22Rv1 (cell line): ENCODE results near the gene AGL.

Experiments used
- H3K27ac ChIP-seq: fragments of 450-650 bp; 2 replicates; pipeline ENCODE4 v1.5.1; 2017
- ZFX ChIP-seq: fragments of 450-650 bp; IDR thresholded peaks from 2 replicates; pipeline ENCODE4 v1.6.1; 2017; ENCODE audit warnings: antibody characterized with exemption, borderline replicate concordance
- TF ChIP-seq, protein P1 (sequence below): fragments of 450-650 bp; IDR thresholded peaks from 2 replicates; pipeline ENCODE4 v1.5.1; 2017; ENCODE audit warnings: mild to moderate bottlenecking

AGL gene

DNA sequence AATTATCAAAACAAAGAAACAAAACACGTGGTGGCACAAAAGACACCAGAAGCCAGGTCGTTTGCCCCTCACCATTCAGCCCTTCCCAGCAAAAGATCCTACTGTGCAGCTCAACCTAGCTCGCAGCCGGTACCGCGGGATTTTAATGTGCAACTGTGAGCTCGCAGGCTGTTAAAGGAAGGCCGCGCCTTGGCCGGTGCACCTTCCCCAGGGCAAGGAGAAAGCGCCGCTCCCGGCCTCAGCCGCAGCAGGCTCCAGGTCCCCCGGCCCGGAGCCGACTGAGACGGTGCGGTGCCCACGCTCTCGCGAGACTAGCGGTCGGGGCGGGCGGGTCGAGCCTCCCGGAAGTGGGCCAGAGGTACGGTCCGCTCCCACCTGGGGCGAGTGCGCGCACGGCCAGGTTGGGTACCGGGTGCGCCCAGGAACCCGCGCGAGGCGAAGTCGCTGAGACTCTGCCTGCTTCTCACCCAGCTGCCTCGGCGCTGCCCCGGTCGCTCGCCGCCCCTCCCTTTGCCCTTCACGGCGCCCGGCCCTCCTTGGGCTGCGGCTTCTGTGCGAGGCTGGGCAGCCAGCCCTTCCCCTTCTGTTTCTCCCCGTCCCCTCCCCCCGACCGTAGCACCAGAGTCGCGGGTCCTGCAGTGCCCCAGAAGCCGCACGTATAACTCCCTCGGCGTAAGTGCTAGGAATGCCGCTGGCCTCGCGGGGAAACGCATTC lies at the start of gene AGL:
Gene AGL (plus strand): TSS at position 618 of the 715 bp plus-strand sequence. CDS start 682 bp downstream, outside the sequence.
- TF ChIP-seq, protein P1, sequence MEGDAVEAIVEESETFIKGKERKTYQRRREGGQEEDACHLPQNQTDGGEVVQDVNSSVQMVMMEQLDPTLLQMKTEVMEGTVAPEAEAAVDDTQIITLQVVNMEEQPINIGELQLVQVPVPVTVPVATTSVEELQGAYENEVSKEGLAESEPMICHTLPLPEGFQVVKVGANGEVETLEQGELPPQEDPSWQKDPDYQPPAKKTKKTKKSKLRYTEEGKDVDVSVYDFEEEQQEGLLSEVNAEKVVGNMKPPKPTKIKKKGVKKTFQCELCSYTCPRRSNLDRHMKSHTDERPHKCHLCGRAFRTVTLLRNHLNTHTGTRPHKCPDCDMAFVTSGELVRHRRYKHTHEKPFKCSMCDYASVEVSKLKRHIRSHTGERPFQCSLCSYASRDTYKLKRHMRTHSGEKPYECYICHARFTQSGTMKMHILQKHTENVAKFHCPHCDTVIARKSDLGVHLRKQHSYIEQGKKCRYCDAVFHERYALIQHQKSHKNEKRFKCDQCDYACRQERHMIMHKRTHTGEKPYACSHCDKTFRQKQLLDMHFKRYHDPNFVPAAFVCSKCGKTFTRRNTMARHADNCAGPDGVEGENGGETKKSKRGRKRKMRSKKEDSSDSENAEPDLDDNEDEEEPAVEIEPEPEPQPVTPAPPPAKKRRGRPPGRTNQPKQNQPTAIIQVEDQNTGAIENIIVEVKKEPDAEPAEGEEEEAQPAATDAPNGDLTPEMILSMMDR: no peak
- TF ChIP-seq ZFX: no peak
- peak within 1 kb of the TSS; percentile 74 for H3K27ac ChIP-seq

DNA sequence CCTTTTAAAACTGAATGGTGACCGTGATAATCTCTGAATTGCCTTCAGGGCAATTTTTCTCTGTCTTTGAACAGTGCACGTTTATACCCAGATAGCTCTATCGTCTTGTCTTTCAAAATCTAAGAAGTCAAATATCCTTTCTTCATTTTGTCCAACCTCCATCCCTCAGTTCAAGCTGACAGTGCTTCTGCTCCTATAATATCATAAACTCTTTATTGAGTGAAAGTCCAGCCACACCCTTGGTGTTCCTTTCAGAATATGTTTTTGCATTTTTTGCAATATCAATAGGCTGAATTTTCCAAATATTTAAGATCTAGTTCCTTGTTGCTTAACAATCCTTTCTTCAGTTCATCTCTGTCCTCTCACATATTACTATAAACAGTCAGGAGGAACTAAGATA lies 48.6 kb upstream of the AGL start:
- TF ChIP-seq ZFX: no peak
- TF ChIP-seq, protein P1: no peak
- no peak overlapping the region for H3K27ac ChIP-seq

DNA sequence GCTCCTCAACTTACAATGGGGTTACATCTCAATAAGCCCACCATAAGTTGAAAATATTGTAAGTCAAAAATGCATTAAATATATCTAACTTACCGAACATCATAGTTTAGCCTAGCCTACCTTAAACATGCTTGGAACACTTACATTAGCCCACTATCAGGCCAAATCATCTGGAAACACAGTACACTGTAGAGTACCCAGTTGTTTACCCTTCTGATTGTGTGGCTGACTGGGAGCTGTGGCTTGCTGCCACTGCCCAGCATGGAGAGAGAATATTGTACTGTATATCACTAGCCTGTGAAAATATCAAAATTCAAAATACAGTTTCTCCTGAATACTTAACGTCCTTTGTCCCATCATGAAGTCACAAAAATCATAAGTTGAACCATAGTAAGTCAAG lies 43.3 kb upstream of the AGL start:
- TF ChIP-seq, protein P1: no peak
- no peak for TF ChIP-seq ZFX
- no peak overlapping the region for H3K27ac ChIP-seq

DNA sequence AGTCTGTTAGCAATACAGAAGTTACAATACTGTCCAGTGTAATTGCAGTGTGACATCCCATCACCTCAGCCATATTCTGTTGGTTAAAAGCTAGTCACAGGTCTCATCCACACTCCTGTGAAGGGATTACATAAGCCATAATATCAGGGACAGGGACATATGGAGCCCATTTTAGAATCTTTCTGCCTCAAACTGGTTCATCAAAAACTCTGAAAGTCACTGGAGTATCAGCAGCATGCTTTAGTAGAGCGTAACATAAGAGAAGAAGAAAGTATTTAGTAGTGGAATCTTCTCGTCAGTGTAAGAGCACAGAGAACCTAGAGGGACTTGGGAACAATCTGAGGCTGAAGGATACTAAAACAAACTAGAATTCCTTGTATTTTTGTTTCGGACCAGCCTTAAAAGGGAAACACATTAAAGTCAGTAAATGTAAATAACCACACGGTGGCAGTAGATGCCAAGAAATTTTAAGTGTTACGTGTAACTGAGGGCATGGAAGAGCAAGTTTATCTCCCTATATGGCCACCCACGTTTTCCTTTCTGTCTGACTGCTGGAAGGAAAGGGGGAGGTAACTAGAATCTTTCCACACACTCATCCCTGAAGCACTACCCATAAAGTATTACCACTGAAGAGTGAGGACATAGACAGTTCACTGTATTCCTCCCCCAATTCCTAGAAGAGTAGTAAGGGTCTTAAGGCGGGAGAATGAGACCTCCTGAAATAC lies 41.6 kb upstream of the AGL start:
- TF ChIP-seq, protein P1: peak; percentile 74
- TF ChIP-seq ZFX: no peak
- H3K27ac ChIP-seq: no peak overlapping the region

DNA sequence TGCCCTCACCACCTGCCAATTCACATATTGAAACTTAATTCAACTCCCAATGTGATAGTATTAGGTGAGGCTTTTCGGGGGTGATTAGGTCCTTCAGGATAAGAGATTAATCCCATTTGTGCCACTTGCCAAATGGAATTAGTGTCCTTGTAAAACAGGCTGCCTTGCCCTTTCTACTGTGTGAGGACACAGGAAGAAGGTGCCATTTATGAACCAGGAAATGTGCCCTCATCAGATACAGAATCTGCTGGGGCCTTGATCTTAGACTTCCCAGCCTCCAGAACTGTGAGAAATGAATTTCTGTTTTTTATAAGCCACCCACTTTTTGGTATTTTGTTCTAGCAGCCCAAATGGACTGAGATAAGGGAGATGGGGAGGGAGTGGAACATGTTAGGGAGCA lies 39.1 kb upstream of the AGL start:
- TF ChIP-seq, protein P1: no peak
- no peak for TF ChIP-seq ZFX
- H3K27ac ChIP-seq: no peak overlapping the region

DNA sequence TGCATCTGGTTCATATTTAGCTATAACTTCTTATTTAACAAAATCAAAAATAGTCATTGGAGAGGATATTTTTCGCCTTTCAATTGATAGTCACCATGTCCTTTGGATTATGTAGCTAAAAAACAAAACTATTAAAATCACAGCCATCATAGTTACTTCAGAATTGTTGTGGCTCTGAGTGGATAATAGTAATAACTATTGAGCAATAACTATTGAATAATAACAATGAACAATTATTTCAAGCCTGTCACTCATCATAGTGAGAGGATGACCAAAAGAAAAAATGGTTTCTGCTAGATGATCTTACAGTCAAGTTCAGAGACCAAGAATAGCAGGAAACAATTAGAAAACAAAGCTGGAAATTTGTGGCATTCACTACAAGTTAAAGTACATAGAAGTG lies 38.4 kb upstream of the AGL start:
- TF ChIP-seq ZFX: no peak
- TF ChIP-seq, protein P1: no peak
- H3K27ac ChIP-seq: no peak overlapping the region

DNA sequence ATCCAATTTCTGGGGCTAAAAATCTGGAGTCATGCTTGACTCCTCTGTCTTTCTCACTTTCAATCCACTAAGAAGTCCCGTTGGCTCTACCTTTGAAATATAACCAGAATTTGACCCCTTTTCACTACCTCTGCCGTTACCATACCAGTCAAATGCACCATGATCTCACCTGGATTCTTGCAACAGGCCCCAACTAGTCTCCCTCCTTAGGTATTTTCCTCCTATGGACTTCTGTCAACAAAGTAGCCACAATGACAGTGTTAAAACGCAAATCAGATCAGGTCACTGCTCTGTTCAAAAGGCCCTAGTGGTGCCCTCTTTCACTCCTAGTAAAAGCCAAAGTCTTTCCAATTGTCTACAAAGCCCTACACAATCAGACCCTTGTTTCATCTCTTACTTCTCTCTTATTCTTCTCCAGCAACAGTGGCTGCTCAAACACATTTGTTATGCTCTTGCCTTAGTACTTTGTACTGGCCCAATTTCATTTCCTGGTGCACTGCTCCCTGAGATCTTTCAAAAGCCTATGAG lies 35.7 kb upstream of the AGL start:
- TF ChIP-seq, protein P1: no peak
- no peak for TF ChIP-seq ZFX
- no peak overlapping the region for H3K27ac ChIP-seq
